ENCODE data around the gene FAM124A.

Gene FAM124A

GRCh38 chr13:51311957-51312520 is 89.8 kb downstream of the FAM124A start:
- no peak for DNase-seq

- DNase-seq, result no peak
Measured at GRCh38 chr13:51313619-51314018, 91.4 kb downstream of the FAM124A start.

GRCh38 chr13:51317262-51317661 is 95.1 kb downstream of the FAM124A start:
- DNase-seq, result no peak

GRCh38 chr13:51318015-51318414 is 95.8 kb downstream of the FAM124A start:
- DNase-seq, result no peak

- DNase-seq, result no peak
Measured at GRCh38 chr13:51318876-51319275, 96.7 kb downstream of the FAM124A start.

GRCh38 chr13:51321836-51322235 is 99.6 kb downstream of the FAM124A start:
- no peak for DNase-seq

GRCh38 chr13:51322826-51323225 is 100.6 kb downstream of the FAM124A start:
- DNase-seq, result no peak

GRCh38 chr13:51323824-51324511 is 101.8 kb downstream of the FAM124A start:
- no peak for DNase-seq

GRCh38 chr13:51324714-51325420 is 102.7 kb downstream of the FAM124A start:
- DNase-seq, result no peak

GRCh38 chr13:51325837-51326236 is 103.6 kb downstream of the FAM124A start:
- DNase-seq, result no peak

GRCh38 chr13:51326777-51327176 is 104.6 kb downstream of the FAM124A start:
- DNase-seq, result no peak

- DNase-seq, result no peak
Measured at GRCh38 chr13:51327961-51328360, 105.8 kb downstream of the FAM124A start.

- DNase-seq, result no peak
Measured at GRCh38 chr13:51328488-51328887, 106.3 kb downstream of the FAM124A start.

- no peak for DNase-seq
Measured at GRCh38 chr13:51329606-51330005, 107.4 kb downstream of the FAM124A start.

- no peak for DNase-seq
Measured at GRCh38 chr13:51330791-51331190, 108.6 kb downstream of the FAM124A start.

GRCh38 chr13:51331354-51331861 is 109.2 kb downstream of the FAM124A start:
- DNase-seq, result no peak

- no peak for DNase-seq
Measured at GRCh38 chr13:51332566-51333361, 110.6 kb downstream of the FAM124A start.

- no peak for DNase-seq
Measured at GRCh38 chr13:51333421-51333820, 111.2 kb downstream of the FAM124A start.

- DNase-seq, result no peak
Measured at GRCh38 chr13:51333826-51334225, 111.6 kb downstream of the FAM124A start.

All from activated CD4-positive, alpha-beta T cell treated with anti-CD3 and anti-CD28 coated beads, Interleukin-2, amount 50 U/mL, for 48 hours (primary cell).